Sigmoid colon (tissue), 7 donors: ENCODE data around the gene NTM. TPM values are rescaled to one million over a fixed set of nuclear protein-coding genes. Genes with fewer than 3 reads are reported as not detected.

Experiments
- DNase-seq: peaks from one replicate; pipeline ENCODE4 v3.0.0-alpha.2; 2019
- H3K27ac ChIP-seq, 4 donors: fragments of 200-600 bp; sonication (generic); one replicate each; pipeline ENCODE4 v1.5.1; 2016 to 2019; ENCODE audit warnings: mild to moderate bottlenecking in 1 of 4
- H3K27me3 ChIP-seq, 3 donors: fragments of 200-600 bp; sonication (generic); one replicate each; pipeline ENCODE4 v1.5.1; 2019; ENCODE audit warnings: mild to moderate bottlenecking in 1 of 3
- H3K36me3 ChIP-seq, 4 donors: fragments of 200-600 bp; sonication (generic); one replicate each; pipeline ENCODE4 v1.5.1; 2016 to 2019
- H3K4me1 ChIP-seq, 4 donors: fragments of 200-600 bp; sonication (generic); one replicate each; pipeline ENCODE4 v1.5.1; 2017 to 2019
- H3K4me3 ChIP-seq, 4 donors: fragments of 200-600 bp; sonication (generic); one replicate each; pipeline ENCODE4 v1.5.1; 2017 to 2019; ENCODE audit warnings: mild to moderate bottlenecking in 2 of 4, moderate library complexity in 1 of 4
- H3K9me3 ChIP-seq, 4 donors: fragments of 200-600 bp in 3 of 4; sonication (generic) in 3 of 4; one replicate each; pipeline versions ENCODE4 v1.5.1 to v1.6.1; 2013 to 2019
- CTCF ChIP-seq, 4 experiments: fragments of 450-650 bp in 3 of 4; fragments of 200-600 bp in 1 of 4; IDR thresholded peaks; one replicate each; pipeline ENCODE4 v1.5.1; 2016 to 2019; ENCODE audit warnings: antibody characterized with exemption in 4 of 4, mild to moderate bottlenecking in 3 of 4, moderate library complexity in 2 of 4
- EP300 ChIP-seq, 4 donors: sonication (generic); formaldehyde crosslinking; IDR thresholded peaks; one replicate each; pipeline ENCODE4 v1.6.1; 2017; ENCODE audit warnings: antibody characterized with exemption in 4 of 4
- POLR2A ChIP-seq, 2 donors: fragments of 450-650 bp; IDR thresholded peaks; one replicate each; pipeline ENCODE4 v1.6.1; 2016; ENCODE audit warnings: antibody characterized with exemption in 2 of 2, mild to moderate bottlenecking in 2 of 2, moderate library complexity in 2 of 2
- POLR2AphosphoS5 ChIP-seq, 4 donors: sonication (generic); formaldehyde crosslinking; IDR thresholded peaks; one replicate each; pipeline ENCODE4 v1.6.1; 2017; ENCODE audit warnings: antibody characterized with exemption in 4 of 4
- WGBS, 2 donors: extraction: QIAGEN DNeasy Blood & Tissue Kit; methylation state at CpG; one replicate each; pipeline ENCODE4 v1.1.7; 2013; 5-methylcytosine and 5-hydroxymethylcytosine counted together
- intact Hi-C: fragments of 100-400 bp; cut with DNase I; formaldehyde crosslinking; loops from one replicate; pipeline ENCODE4 v1.15.1; 2023
- polyA plus RNA-seq, 3 donors: library from polyadenylated mRNA; stranded (reverse); fragments of 200-250 nt; gene quantifications; one replicate each; pipeline ENCODE4 v1.2.3, GENCODE V29; 2013
- total RNA-seq, 4 donors: library from RNA; depleted of rRNA; stranded (reverse); fragments of >200 nt; gene quantifications; one replicate each; pipeline ENCODE4 v1.1.0, GENCODE V29; 2016
- donor health status: healthy with polysubstance abuse.
- donor health status: Bipolar disorder and iron deficiency.
- donor health status: healthy.

Gene NTM
- total and polyA plus RNA-seq, 7 donors = 0.96 to 18.3 (median 6.4) TPM; not detected in 1

- H3K27ac ChIP-seq = no peak overlapping the region
- TF ChIP-seq CTCF (IDR thresholded peaks at IDR 0.05) (no peak), EP300 (IDR thresholded peaks at IDR 0.05) (no peak), POLR2AphosphoS5 (IDR thresholded peaks at IDR 0.05) (no peak), POLR2A (IDR thresholded peaks at IDR 0.05) (no peak)
- peaks cover 0 to 10% (median 0%) of the 10 kb centered on the region in 4 donors for H3K4me1 ChIP-seq
- no peak overlapping the region for H3K4me3 ChIP-seq
- DNase-seq = no peak
- WGBS, 2 donors = 56 to 71% methylated on average over 3 of the region's 3 CpGs
- no peaks in the 10 kb centered on the region for H3K9me3 ChIP-seq
- no peaks in the 10 kb centered on the region for H3K36me3 ChIP-seq
- intact Hi-C loops = no loop called here
- no peaks in the 10 kb centered on the region for H3K27me3 ChIP-seq
These were observed 660.5 kb downstream of the NTM start for GRCh38 chr11:132030896-132031295.

GRCh38 chr11:132032555-132032954 is 662.1 kb downstream of the NTM start:
- TF ChIP-seq CTCF (IDR thresholded peaks at IDR 0.05) = no peak
- TF ChIP-seq POLR2A (IDR thresholded peaks at IDR 0.05) = no peak
- no peak for TF ChIP-seq EP300 (IDR thresholded peaks at IDR 0.05)
- no peak for TF ChIP-seq POLR2AphosphoS5 (IDR thresholded peaks at IDR 0.05)
- no peaks in the 10 kb centered on the region for H3K9me3 ChIP-seq
- H3K27ac ChIP-seq = no peak overlapping the region
- H3K36me3 ChIP-seq = no peaks in the 10 kb centered on the region
- H3K27me3 ChIP-seq = no peaks in the 10 kb centered on the region
- no peak overlapping the region for H3K4me3 ChIP-seq
- peaks cover 0 to 10% (median 0%) of the 10 kb centered on the region in 4 donors for H3K4me1 ChIP-seq
- DNase-seq = no peak
- 70 to 75% methylated on average over 2 of the region's 2 CpGs for WGBS, 2 donors
- intact Hi-C loops = no loop called here

- H3K36me3 ChIP-seq = no peaks in the 10 kb centered on the region
- TF ChIP-seq POLR2AphosphoS5 (IDR thresholded peaks at IDR 0.05) (no peak), POLR2A (IDR thresholded peaks at IDR 0.05) (no peak), CTCF (IDR thresholded peaks at IDR 0.05) (no peak), EP300 (IDR thresholded peaks at IDR 0.05) (no peak)
- no peaks in the 10 kb centered on the region for H3K27me3 ChIP-seq
- H3K9me3 ChIP-seq = no peaks in the 10 kb centered on the region
- H3K27ac ChIP-seq = no peak overlapping the region
- 76 to 78% methylated on average over 4 of the region's 4 CpGs for whole genome bisulfite sequencing, 2 donors
- no peak overlapping the region for H3K4me3 ChIP-seq
- H3K4me1 ChIP-seq = peaks cover 0 to 10% (median 0%) of the 10 kb centered on the region in 4 donors
- intact Hi-C loops = no loop called here
- DNase-seq = no peak
These were observed 662.6 kb downstream of the NTM start for GRCh38 chr11:132033051-132033450.

GRCh38 chr11:132035228-132035627 is 664.8 kb downstream of the NTM start:
- no peaks in the 10 kb centered on the region for H3K36me3 ChIP-seq
- H3K9me3 ChIP-seq = no peaks in the 10 kb centered on the region
- 74 to 84% methylated on average over 4 of the region's 4 CpGs for WGBS, 2 donors
- no peaks in the 10 kb centered on the region for H3K27me3 ChIP-seq
- H3K4me1 ChIP-seq = peaks cover 0 to 10% (median 0%) of the 10 kb centered on the region in 4 donors
- no peak overlapping the region for H3K27ac ChIP-seq
- no peak for DNase-seq
- TF ChIP-seq CTCF (IDR thresholded peaks at IDR 0.05) (no peak), POLR2AphosphoS5 (IDR thresholded peaks at IDR 0.05) (no peak), POLR2A (IDR thresholded peaks at IDR 0.05) (no peak), EP300 (IDR thresholded peaks at IDR 0.05) (no peak)
- no peak overlapping the region for H3K4me3 ChIP-seq
- intact Hi-C loops = no loop called here

- 79 to 84% methylated on average over 4 of the region's 4 CpGs for WGBS, 2 donors
- intact Hi-C loops = no loop called here
- H3K36me3 ChIP-seq = no peaks in the 10 kb centered on the region
These were observed 665.4 kb downstream of the NTM start for GRCh38 chr11:132035766-132036165.

More at GRCh38 chr11:132035766-132036165, 665.4 kb downstream of the NTM start:
- peaks cover 0 to 10% (median 0%) of the 10 kb centered on the region in 4 donors for H3K4me1 ChIP-seq
- TF ChIP-seq EP300 (IDR thresholded peaks at IDR 0.05) (no peak), POLR2AphosphoS5 (IDR thresholded peaks at IDR 0.05) (no peak)
- H3K9me3 ChIP-seq = no peaks in the 10 kb centered on the region
- H3K4me3 ChIP-seq = no peak overlapping the region
- H3K27ac ChIP-seq = no peak overlapping the region
- no peak for DNase-seq
- no peaks in the 10 kb centered on the region for H3K27me3 ChIP-seq
